AG09319 (cell line): ENCODE measurements around the gene ZNF420.
"Not testable (repeated sequence)": the region's sequence is repeated elsewhere in the genome, so short reads cannot be mapped to it uniquely, and the experiment has no call there.

Experiments used
- DNase-seq: peaks from one replicate; pipeline ENCODE4 v3.0.0-alpha.2; 2010; ENCODE audit warnings: low read depth; ENCODE audit errors: extremely low read depth
- CTCF ChIP-seq: IDR thresholded peaks from 2 replicates; pipeline ENCODE4 v1.5.1; 2011; ENCODE audit warnings: low read depth, mild to moderate bottlenecking, inconsistent platforms, low read length, moderate library complexity

Gene ZNF420

GRCh38 chr19:37074819-37075362, 3.3 kb upstream of the ZNF420 start:
- DNase-seq = no peak

GRCh38 chr19:37076524-37076923, 1.7 kb upstream of the ZNF420 start:
- DNase-seq = not testable (repeated sequence)

More at GRCh38 chr19:37074819-37075362, 3.3 kb upstream of the ZNF420 start:
- no peak for TF ChIP-seq CTCF

DNA sequence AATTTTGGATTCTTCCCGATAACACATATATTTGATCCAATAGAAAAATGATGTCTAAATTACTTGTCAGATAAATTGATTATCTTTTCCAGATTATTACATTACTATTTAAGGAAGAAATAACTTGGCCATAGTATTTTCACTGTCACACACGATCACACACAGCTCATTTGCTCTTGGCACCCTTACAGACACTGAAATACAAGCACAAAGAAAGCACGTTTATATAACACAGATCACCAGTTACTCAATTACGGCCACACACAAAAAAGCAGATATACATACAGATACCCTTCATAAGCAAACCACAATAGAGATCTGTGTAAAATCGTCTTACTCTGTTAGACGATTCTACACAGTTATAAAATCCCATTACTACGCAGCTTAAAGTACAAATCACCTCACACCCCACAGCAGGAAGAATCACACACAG, 716 bp upstream of the ZNF420 start:
- DNase-seq = no peak
- no peak for TF ChIP-seq CTCF

DNA sequence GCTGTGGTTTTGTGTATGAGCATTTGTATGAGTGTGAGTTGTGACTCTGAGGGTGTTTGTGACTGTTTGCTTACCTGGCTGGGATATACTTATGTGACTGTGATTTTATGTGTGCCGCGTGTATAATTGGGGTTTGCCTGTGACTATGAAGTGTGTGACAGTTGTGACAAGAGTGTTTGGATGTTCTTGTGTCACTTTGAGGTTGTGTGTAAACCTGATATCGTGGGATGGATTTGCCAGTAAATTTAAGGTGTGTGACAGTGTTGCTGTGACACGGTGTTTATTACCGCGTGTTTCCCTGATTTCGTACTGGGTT, 442 bp downstream of the ZNF420 start:
- no peak for DNase-seq
- TF ChIP-seq CTCF = no peak

GRCh38 chr19:37079238-37079637, 1.0 kb downstream of the ZNF420 start:
- DNase-seq = no peak
- no peak for TF ChIP-seq CTCF

DNA sequence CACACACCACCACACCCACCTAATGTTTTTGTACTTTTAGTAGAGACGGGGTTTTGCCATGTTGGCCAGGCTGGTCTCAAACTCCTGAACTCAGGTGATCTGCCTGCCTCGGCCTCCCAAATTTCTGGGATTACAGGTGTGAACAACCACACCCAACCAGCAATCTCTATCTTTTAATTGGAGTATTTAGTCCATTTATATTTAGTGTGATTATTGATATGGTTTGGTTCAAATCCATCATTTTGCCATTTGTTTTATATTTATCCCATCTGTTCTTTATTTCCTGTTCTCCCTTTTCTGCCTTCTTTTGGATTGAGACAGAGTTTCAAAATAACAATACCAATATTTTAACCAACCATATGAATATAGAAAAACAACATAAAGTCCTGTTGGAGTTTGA, 4.1 kb downstream of the ZNF420 start:
- DNase-seq = no peak
- no peak for TF ChIP-seq CTCF

- no peak for DNase-seq
- no peak for TF ChIP-seq CTCF
Observed at GRCh38 chr19:37087110-37087509, 8.9 kb downstream of the ZNF420 start.

GRCh38 chr19:37095859-37096258, 17.6 kb downstream of the ZNF420 start:
- no peak for TF ChIP-seq CTCF
- DNase-seq = no peak
